ENCODE data around the gene USP17L15. TPM values are rescaled to one million over a fixed set of nuclear protein-coding genes. Genes with fewer than 3 reads are reported as not detected.
"Not testable (repeated sequence)": the region's sequence is repeated elsewhere in the genome, so short reads cannot be mapped to it uniquely, and the experiment has no call there.

USP17L15 gene, protein sequence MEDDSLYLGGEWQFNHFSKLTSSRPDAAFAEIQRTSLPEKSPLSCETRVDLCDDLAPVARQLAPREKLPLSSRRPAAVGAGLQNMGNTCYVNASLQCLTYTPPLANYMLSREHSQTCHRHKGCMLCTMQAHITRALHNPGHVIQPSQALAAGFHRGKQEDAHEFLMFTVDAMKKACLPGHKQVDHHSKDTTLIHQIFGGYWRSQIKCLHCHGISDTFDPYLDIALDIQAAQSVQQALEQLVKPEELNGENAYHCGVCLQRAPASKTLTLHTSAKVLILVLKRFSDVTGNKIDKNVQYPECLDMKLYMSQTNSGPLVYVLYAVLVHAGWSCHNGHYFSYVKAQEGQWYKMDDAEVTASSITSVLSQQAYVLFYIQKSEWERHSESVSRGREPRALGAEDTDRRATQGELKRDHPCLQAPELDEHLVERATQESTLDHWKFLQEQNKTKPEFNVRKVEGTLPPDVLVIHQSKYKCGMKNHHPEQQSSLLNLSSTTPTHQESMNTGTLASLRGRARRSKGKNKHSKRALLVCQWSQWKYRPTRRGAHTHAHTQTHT
- total RNA-seq (2021): not detected in 2 replicates
- long read RNA-seq: 0 reads

DNA sequence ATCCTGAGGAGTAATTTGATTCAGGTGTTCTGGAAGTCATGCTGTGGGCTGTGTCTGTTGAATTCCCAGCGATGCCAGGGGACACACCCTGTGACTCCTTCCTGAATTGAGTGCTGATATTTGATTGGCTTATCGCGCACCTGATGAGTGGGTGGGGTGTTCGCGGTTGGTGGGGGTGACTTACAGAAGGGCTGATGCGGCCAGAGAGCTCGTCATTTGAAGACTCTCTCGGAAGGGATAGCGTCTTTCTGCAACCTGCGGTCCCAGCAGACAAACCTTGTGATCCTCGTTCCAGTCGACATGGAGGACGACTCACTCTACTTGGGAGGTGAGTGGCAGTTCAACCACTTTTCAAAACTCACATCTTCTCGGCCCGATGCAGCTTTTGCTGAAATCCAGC is at the start of gene USP17L15:
Gene USP17L15, plus strand, starts transcription at position 301 of the 400 bp plus-strand sequence. Its CDS starts 0 bp downstream, at position 301.
- H3K14ac ChIP-seq (ENCODE audit: insufficient read depth, low read length); H3K27ac ChIP-seq (ENCODE audit: insufficient read length, low read depth, low read length); H3K27me3 Mint-ChIP-seq (ENCODE audit: low read depth); H2BK120ac ChIP-seq (ENCODE audit: low read depth, low read length, poor library complexity, severe bottlenecking); H3K4me1 Mint-ChIP-seq; H4K20me1 ChIP-seq (ENCODE audit: control insufficient read depth, insufficient read depth, insufficient read length); H3K9me3 ChIP-seq (ENCODE audit: control insufficient read depth, low read depth, low read length); H3K23ac ChIP-seq (ENCODE audit: insufficient read length, low read depth, low read length); H3K18ac ChIP-seq (ENCODE audit: insufficient read length, low read depth, low read length); H3K27ac Mint-ChIP-seq; H3K4me3 Mint-ChIP-seq; H3K4me1 ChIP-seq (ENCODE audit: insufficient read depth, low read length); H3K79me2 ChIP-seq (ENCODE audit: insufficient read depth, low read length); H2BK20ac ChIP-seq (ENCODE audit: low read depth, low read length, poor library complexity, severe bottlenecking); H3K56ac ChIP-seq (ENCODE audit: insufficient read length, low read depth, low read length); H2BK15ac ChIP-seq (ENCODE audit: low read depth, low read length); H2BK12ac ChIP-seq (ENCODE audit: insufficient read length, low read depth, low read length); H3K79me1 ChIP-seq (ENCODE audit: insufficient read depth, low read depth, low read length, poor library complexity, severe bottlenecking); H3K27me3 ChIP-seq (ENCODE audit: insufficient read depth, low read length); H4K91ac ChIP-seq (ENCODE audit: insufficient read length, low read depth, low read length); H3K23me2 ChIP-seq (ENCODE audit: insufficient read length, low read depth, low read length, poor library complexity, severe bottlenecking); H4K8ac ChIP-seq (replicated peaks; ENCODE audit: insufficient read length, low read depth, low read length); H3K4me2 ChIP-seq (ENCODE audit: insufficient read depth, insufficient read length, low read length); DNase-seq; H2BK5ac ChIP-seq (ENCODE audit: insufficient read length, low read length); H3K36me3 Mint-ChIP-seq (ENCODE audit: insufficient read depth in 1 of 3, low read depth in 3 of 3); H3K9ac ChIP-seq (ENCODE audit: extremely low read depth, insufficient read length, low read length); H3K9me3 Mint-ChIP-seq; H2AK5ac ChIP-seq (ENCODE audit: insufficient read length, low read length); H3T11ph ChIP-seq (ENCODE audit: low read length); H4K5ac ChIP-seq (ENCODE audit: insufficient read length, low read depth, low read length); H2AFZ ChIP-seq (ENCODE audit: low read length); H3K4ac ChIP-seq (ENCODE audit: low read depth, low read length): not testable (repeated sequence)
- no CpG with 5 or more reads among the region's 15 CpGs for WGBS (ENCODE audit: extremely low coverage, insufficient read length, low lambda C conversion rate)

DNA sequence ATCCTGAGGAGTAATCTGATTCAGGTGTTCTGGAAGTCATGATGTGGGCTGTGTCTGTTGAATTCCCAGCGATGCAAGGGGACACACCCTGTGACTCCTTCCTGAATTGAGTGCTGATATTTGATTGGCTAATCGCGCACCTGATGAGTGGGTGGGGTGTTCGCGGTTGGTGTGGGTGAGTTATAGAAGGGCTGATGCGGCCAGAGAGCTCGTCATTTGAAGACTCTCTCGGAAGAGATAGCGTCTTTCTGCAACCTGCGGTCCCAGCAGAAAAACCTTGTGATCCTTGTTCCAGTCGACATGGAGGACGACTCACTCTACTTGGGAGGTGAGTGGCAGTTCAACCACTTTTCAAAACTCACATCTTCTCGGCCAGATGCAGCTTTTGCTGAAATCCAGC is 23.8 kb upstream of the USP17L15 start, which contains the start of gene USP17L10:
Gene USP17L10, plus strand, starts transcription at position 301 of the 400 bp plus-strand sequence. Its CDS starts 0 bp downstream, at position 301.
- H4K91ac ChIP-seq (ENCODE audit: insufficient read length, low read depth, low read length); H3K4ac ChIP-seq (ENCODE audit: low read depth, low read length); H3K27ac ChIP-seq (ENCODE audit: insufficient read length, low read depth, low read length); H3K9ac ChIP-seq (ENCODE audit: extremely low read depth, insufficient read length, low read length); H3K4me1 Mint-ChIP-seq; H4K20me1 ChIP-seq (ENCODE audit: control insufficient read depth, insufficient read depth, insufficient read length); H2AK5ac ChIP-seq (ENCODE audit: insufficient read length, low read length); H3K4me1 ChIP-seq (ENCODE audit: insufficient read depth, low read length); DNase-seq; H2BK5ac ChIP-seq (ENCODE audit: insufficient read length, low read length); H3K23me2 ChIP-seq (ENCODE audit: insufficient read length, low read depth, low read length, poor library complexity, severe bottlenecking); H3K18ac ChIP-seq (ENCODE audit: insufficient read length, low read depth, low read length); H3K9me3 Mint-ChIP-seq; H3K9me3 ChIP-seq (ENCODE audit: control insufficient read depth, low read depth, low read length); H3K4me3 Mint-ChIP-seq; H4K8ac ChIP-seq (replicated peaks; ENCODE audit: insufficient read length, low read depth, low read length); H3K27me3 ChIP-seq (ENCODE audit: insufficient read depth, low read length); H3K56ac ChIP-seq (ENCODE audit: insufficient read length, low read depth, low read length); H2BK120ac ChIP-seq (ENCODE audit: low read depth, low read length, poor library complexity, severe bottlenecking); H3K14ac ChIP-seq (ENCODE audit: insufficient read depth, low read length); H2BK12ac ChIP-seq (ENCODE audit: insufficient read length, low read depth, low read length); H3K27ac Mint-ChIP-seq; H3K79me2 ChIP-seq (ENCODE audit: insufficient read depth, low read length); H4K5ac ChIP-seq (ENCODE audit: insufficient read length, low read depth, low read length); H3K27me3 Mint-ChIP-seq (ENCODE audit: low read depth); H2BK20ac ChIP-seq (ENCODE audit: low read depth, low read length, poor library complexity, severe bottlenecking); H3K4me2 ChIP-seq (ENCODE audit: insufficient read depth, insufficient read length, low read length); H2AFZ ChIP-seq (ENCODE audit: low read length); H3K23ac ChIP-seq (ENCODE audit: insufficient read length, low read depth, low read length); H3K36me3 Mint-ChIP-seq (ENCODE audit: insufficient read depth in 1 of 3, low read depth in 3 of 3); H3T11ph ChIP-seq (ENCODE audit: low read length); H2BK15ac ChIP-seq (ENCODE audit: low read depth, low read length); H3K79me1 ChIP-seq (ENCODE audit: insufficient read depth, low read depth, low read length, poor library complexity, severe bottlenecking): not testable (repeated sequence)
- WGBS (ENCODE audit: extremely low coverage, insufficient read length, low lambda C conversion rate): no CpG with 5 or more reads among the region's 13 CpGs

Data from H9 (cell line).